Brain microvascular endothelial cell (primary cell): ENCODE data around the gene CAPN7.
"Not testable (repeated sequence)": the region's sequence is repeated elsewhere in the genome, so short reads cannot be mapped to it uniquely, and the experiment has no call there.

Experiments used
- DNase-seq: peaks from one replicate; pipeline ENCODE4 v3.0.0-alpha.2; 2020
- H3K27ac ChIP-seq: fragments of 250-450 bp; sonication (Bioruptor Pico); 2 replicates; pipeline ENCODE4 v1.5.1; 2020; ENCODE audit warnings: mild to moderate bottlenecking, moderate library complexity
- H3K27me3 ChIP-seq: fragments of 250-450 bp; sonication (Bioruptor Pico); replicated peaks from 2 replicates; pipeline ENCODE4 v1.5.1; 2020; ENCODE audit warnings: mild to moderate bottlenecking
- H3K36me3 ChIP-seq: fragments of 250-450 bp; sonication (Bioruptor Pico); replicated peaks from 2 replicates; pipeline ENCODE4 v1.5.1; 2020; ENCODE audit warnings: mild to moderate bottlenecking
- H3K4me3 ChIP-seq: 2 replicates; pipeline ENCODE4 v1.5.1; 2011; ENCODE audit warnings: low read depth, mild to moderate bottlenecking, control low read depth, low read length, moderate library complexity
- CTCF ChIP-seq: IDR thresholded peaks from 2 replicates; pipeline ENCODE4 v1.5.1; 2011; ENCODE audit warnings: low read depth, mild to moderate bottlenecking, moderate library complexity, low read length, control low read depth, inconsistent platforms; ENCODE audit errors: missing control alignments
- in situ Hi-C: cut with HindIII; loops from 2 replicates; pipeline ENCODE4 v1.10.0; 2017; ENCODE audit warnings: low sequenced_read_pairs, low pct_ligation_motif_present

The CAPN7 gene

DNA sequence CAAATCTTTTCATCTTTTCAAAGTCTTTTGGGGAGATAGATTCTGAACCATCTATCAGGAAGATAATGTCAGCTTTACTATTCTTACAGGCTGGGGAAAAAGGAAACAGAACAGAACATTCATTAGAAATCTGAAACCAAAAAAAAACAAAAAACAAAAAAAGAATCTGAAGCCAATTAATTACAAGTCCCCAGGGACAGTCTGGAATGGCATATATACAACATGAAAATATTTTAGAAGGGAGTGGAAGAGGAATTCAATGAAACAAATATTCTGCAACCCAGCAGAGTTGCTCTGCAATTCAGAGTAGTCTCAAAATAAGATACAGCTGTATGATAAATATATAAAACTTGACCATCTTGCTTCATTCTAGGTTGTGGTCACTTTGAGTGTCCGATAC lies 41.7 kb upstream of the CAPN7 start:
- in situ Hi-C loops: no loop called here
- Histone ChIP-seq H3K36me3 (no peaks in the 10 kb centered on the region), H3K4me3 (no peak overlapping the region), H3K27me3 (no peaks in the 10 kb centered on the region), H3K27ac (no peak overlapping the region)
- no peak for DNase-seq
- TF ChIP-seq CTCF: no peak

GRCh38 chr3:15165061-15165460 lies 41.0 kb upstream of the CAPN7 start:
- H3K27me3 ChIP-seq: peaks cover 3% of the 10 kb centered on the region
- no peak for DNase-seq
- no peak overlapping the region for H3K27ac ChIP-seq
- H3K36me3 ChIP-seq: no peaks in the 10 kb centered on the region
- no peak for TF ChIP-seq CTCF
- in situ Hi-C loops: no loop called here
- no peak overlapping the region for H3K4me3 ChIP-seq

DNA sequence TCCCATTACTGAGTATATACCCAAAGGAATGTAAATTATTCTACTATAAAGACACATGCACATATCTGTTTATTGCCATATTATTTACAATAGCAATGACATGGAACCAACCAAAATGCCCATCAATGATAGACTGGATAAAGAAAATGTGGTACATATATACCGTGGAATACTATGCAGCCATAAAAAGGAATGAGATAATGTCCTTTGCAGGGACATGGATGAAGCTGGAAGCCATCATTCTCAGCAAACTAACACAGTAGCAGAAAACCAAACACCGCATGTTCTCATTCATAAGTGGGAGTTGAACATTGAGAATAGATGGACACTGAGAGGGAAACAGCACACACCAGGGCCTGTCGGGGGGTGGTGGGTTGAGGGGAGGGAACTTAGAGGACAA lies 39.7 kb upstream of the CAPN7 start:
- DNase-seq, H3K27ac ChIP-seq, H3K36me3 ChIP-seq, H3K27me3 ChIP-seq, in situ Hi-C loops, H3K4me3 ChIP-seq: not testable (repeated sequence)

GRCh38 chr3:15171096-15171495 lies 35.0 kb upstream of the CAPN7 start:
- Histone ChIP-seq H3K27ac (no peak overlapping the region), H3K27me3 (peaks cover 11% of the 10 kb centered on the region), H3K4me3 (no peak overlapping the region), H3K36me3 (no peaks in the 10 kb centered on the region)
- in situ Hi-C loops: no loop called here
- TF ChIP-seq CTCF: no peak
- no peak for DNase-seq

- no peaks in the 10 kb centered on the region for H3K36me3 ChIP-seq
- in situ Hi-C loops: no loop called here
- no peak overlapping the region for H3K27ac ChIP-seq
- peaks cover 12% of the 10 kb centered on the region for H3K27me3 ChIP-seq
- no peak for DNase-seq
- TF ChIP-seq CTCF: no peak
- H3K4me3 ChIP-seq: no peak overlapping the region
These were observed 33.2 kb upstream of the CAPN7 start for GRCh38 chr3:15172806-15173205.

- Histone ChIP-seq H3K4me3 (no peak overlapping the region), H3K36me3 (no peaks in the 10 kb centered on the region), H3K27ac (no peak overlapping the region), H3K27me3 (peaks cover 10% of the 10 kb centered on the region)
- DNase-seq: no peak
- no peak for TF ChIP-seq CTCF
- in situ Hi-C loops: no loop called here
These were observed 31.1 kb upstream of the CAPN7 start for GRCh38 chr3:15174953-15175352.
